Psoas muscle (tissue), 8 donors: ENCODE data around the gene ZBTB7C. TPM values are rescaled to one million over a fixed set of nuclear protein-coding genes. Genes with fewer than 3 reads are reported as not detected.

Experiments used
- ATAC-seq, 4 donors: fragments of 200-7000 bp; cut with Tn5 transposase; one replicate each; pipeline ENCODE4 v1.9.1; 2020; ENCODE audit warnings: moderate library complexity in 3 of 4, mild to moderate bottlenecking in 2 of 4
- DNase-seq, 2 donors: peaks; one replicate each; pipeline ENCODE4 v3.0.0-alpha.2; 2020
- H3K27ac ChIP-seq: fragments of 200-600 bp; one replicate; pipeline ENCODE4 v1.8.0; 2022
- H3K27me3 ChIP-seq, 3 donors: fragments of 200-600 bp in 1 of 3; one replicate each; pipeline versions ENCODE4 v1.6.1 to v1.8.0; 2013 to 2022; ENCODE audit warnings: low read length in 2 of 3, mild to moderate bottlenecking in 2 of 3, moderate library complexity in 1 of 3; ENCODE audit not compliant: insufficient read depth in 3 of 3
- H3K36me3 ChIP-seq, 2 donors: fragments of 200-600 bp in 1 of 2; one replicate each; pipeline versions ENCODE4 v1.6.1 to v1.8.0; 2013 to 2022; ENCODE audit warnings: low read depth in 1 of 2, mild to moderate bottlenecking in 1 of 2, moderate library complexity in 1 of 2; ENCODE audit not compliant: insufficient read depth in 1 of 2
- H3K4me1 ChIP-seq: fragments of 200-600 bp; one replicate; pipeline ENCODE4 v1.8.0; 2022
- H3K4me3 ChIP-seq: fragments of 200-600 bp; one replicate; pipeline ENCODE4 v1.8.0; 2022; ENCODE audit warnings: mild to moderate bottlenecking
- H3K9me3 ChIP-seq: fragments of 200-600 bp; one replicate; pipeline ENCODE4 v1.8.0; 2022
- CTCF ChIP-seq: fragments of 200-600 bp; IDR thresholded peaks from one replicate; pipeline ENCODE4 v1.8.0; 2022; ENCODE audit warnings: antibody characterized with exemption
- WGBS, 3 donors: extraction: QIAGEN DNeasy Blood & Tissue Kit; methylation state at CpG; one replicate each; pipeline versions ENCODE4 v1.1.6 to v1.1.7; 2013; 5-methylcytosine and 5-hydroxymethylcytosine counted together
- intact Hi-C, 2 donors: fragments of 100-400 bp; cut with DNase I; formaldehyde crosslinking; loops; one replicate each; pipeline versions ENCODE4 v1.11.0 to v1.14.2; 2022
- polyA plus RNA-seq, 3 donors: library from polyadenylated mRNA; stranded (reverse); fragments of 200-250 nt; gene quantifications; one replicate each; pipeline ENCODE4 v1.2.3, GENCODE V29; 2013
- total RNA-seq, 4 donors: library from RNA; stranded (reverse); fragmentation: NEBNext Ultra II Directional in 2 of 4; extraction: Animal tissue kit (Norgen Biotek cat#: 25700) in 2 of 4; gene quantifications; one replicate each; pipeline versions ENCODE4 v1.2.1 to v1.2.4, GENCODE V29; 2021 to 2023
- donor health status: healthy with polysubstance abuse.
- donor health status: DM: no; HTN: no; CAD: no; lungs with moderate emphysema.
- donor health status: Bipolar disorder and iron deficiency.
- donor health status: healthy.
- donor health status: DM: yes; HTN: yes; CAD: no.
- donor health status: DM: no; HTN: no; CAD: no.
- donor health status: DM: no; HTN: no; CAD: no.
- donor health status: DM: yes; HTN: yes; CAD: no.

The ZBTB7C gene
- total and polyA plus RNA-seq, 7 donors, result 0.34 to 2.9 (median 0.78) TPM

- Histone ChIP-seq H3K36me3 (no peaks in the 10 kb centered on the region), H3K27me3 (no peaks in the 10 kb centered on the region), H3K4me1 (no peaks in the 10 kb centered on the region), H3K27ac (no peak overlapping the region), H3K9me3 (no peaks in the 10 kb centered on the region), H3K4me3 (no peak overlapping the region)
- DNase-seq, result no peak
- TF ChIP-seq CTCF, result no peak
- intact Hi-C loops, result no loop called here
- peak in 2 of 4 donors; percentile 31 to 38 for ATAC-seq
- 59 to 81% (median 62%) methylated on average over 5 of the region's 5 CpGs for WGBS, 3 donors
Measured at GRCh38 chr18:48079885-48080284, 329.3 kb downstream of the ZBTB7C start.

DNA sequence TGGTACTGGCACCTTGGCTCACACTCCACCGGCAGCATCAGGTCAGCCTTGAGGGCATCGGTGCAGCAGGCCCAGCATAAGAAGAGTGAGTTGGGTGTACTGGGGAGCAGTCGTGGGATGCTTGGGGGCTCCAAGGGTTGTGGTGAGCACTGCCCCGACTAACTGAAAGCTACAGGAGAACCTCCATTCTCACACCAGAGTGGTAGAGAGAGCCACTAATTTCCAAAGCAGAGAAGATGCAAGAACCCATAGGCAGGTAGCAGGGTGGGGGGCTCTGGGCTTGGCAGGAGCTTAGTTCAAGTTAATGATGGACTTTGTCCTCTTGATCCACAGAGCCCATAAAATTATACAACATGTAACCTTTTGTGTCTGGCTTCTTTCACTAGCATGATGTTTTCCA lies 330.7 kb downstream of the ZBTB7C start:
- DNase-seq (no peak), ATAC-seq (no peak)
- no peak for TF ChIP-seq CTCF
- H3K27me3 ChIP-seq, result no peaks in the 10 kb centered on the region
- intact Hi-C loops, result no loop called here
- no peak overlapping the region for H3K4me3 ChIP-seq
- WGBS, 3 donors, result 94 to 96% (median 95%) methylated on average over 4 of the region's 4 CpGs
- H3K36me3 ChIP-seq, result no peaks in the 10 kb centered on the region
- no peaks in the 10 kb centered on the region for H3K4me1 ChIP-seq
- H3K27ac ChIP-seq, result no peak overlapping the region
- no peaks in the 10 kb centered on the region for H3K9me3 ChIP-seq

DNA sequence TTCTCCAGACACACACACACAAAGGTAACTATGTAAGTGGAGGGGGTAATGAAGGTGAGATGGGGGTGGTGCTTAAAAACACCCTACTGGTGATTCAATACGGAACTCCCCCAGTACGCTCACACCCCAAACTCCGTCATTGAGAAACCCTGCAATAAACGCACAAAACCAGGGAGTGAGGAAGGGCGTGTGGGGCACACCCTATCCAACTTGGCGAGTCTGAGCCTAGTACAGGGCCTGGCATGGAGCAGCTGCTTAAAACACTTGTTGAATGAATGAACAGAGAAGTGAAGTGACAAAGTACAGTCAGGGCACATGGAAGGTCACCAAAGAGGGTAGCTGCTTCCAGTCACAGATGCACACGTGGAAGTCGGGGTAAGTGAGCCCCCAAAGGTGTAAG lies 331.9 kb downstream of the ZBTB7C start:
- no peak overlapping the region for H3K4me3 ChIP-seq
- no peaks in the 10 kb centered on the region for H3K9me3 ChIP-seq
- 81 to 90% (median 84%) methylated on average over 8 of the region's 8 CpGs for WGBS, 3 donors
- intact Hi-C loops, result no loop called here
- no peak for ATAC-seq
- H3K36me3 ChIP-seq, result no peaks in the 10 kb centered on the region
- H3K27ac ChIP-seq, result no peak overlapping the region
- no peak for TF ChIP-seq CTCF
- H3K27me3 ChIP-seq, result no peaks in the 10 kb centered on the region
- peaks cover 3% of the 10 kb centered on the region for H3K4me1 ChIP-seq
- DNase-seq, result no peak

- no peak overlapping the region for H3K27ac ChIP-seq
- ATAC-seq (no peak), DNase-seq (no peak)
- peaks cover 3% of the 10 kb centered on the region for H3K4me1 ChIP-seq
- no peaks in the 10 kb centered on the region for H3K27me3 ChIP-seq
- WGBS, 3 donors, result 69 to 92% (median 79%) methylated on average over 2 of the region's 2 CpGs
- no peak for TF ChIP-seq CTCF
- no peaks in the 10 kb centered on the region for H3K9me3 ChIP-seq
- no peak overlapping the region for H3K4me3 ChIP-seq
- intact Hi-C loops, result no loop called here
- no peaks in the 10 kb centered on the region for H3K36me3 ChIP-seq
Measured at GRCh38 chr18:48076461-48076860, 332.7 kb downstream of the ZBTB7C start.

- Histone ChIP-seq H3K4me3 (no peak overlapping the region), H3K4me1 (peaks cover 3% of the 10 kb centered on the region), H3K9me3 (no peaks in the 10 kb centered on the region), H3K36me3 (no peaks in the 10 kb centered on the region), H3K27ac (no peak overlapping the region), H3K27me3 (no peaks in the 10 kb centered on the region)
- TF ChIP-seq CTCF, result no peak
- ATAC-seq, result no peak
- 86 to 94% (median 89%) methylated on average over 10 of the region's 10 CpGs for WGBS, 3 donors
- intact Hi-C loops, result no loop called here
- DNase-seq, result no peak
Measured at GRCh38 chr18:48075707-48076093, 333.5 kb downstream of the ZBTB7C start.
